Small intestine (tissue), 7 donors: Measurements from ENCODE around the gene CARS1. TPM values are rescaled to one million over a fixed set of nuclear protein-coding genes. Genes with fewer than 3 reads are reported as not detected.

ENCODE experiments used
- DNase-seq, 2 donors: peaks; one replicate each; pipeline versions ENCODE4 v3.0.0 to v3.0.0-alpha.2; 2013
- FAIRE-seq: peaks from 2 replicates; lab custom pipeline; 2012; peaks lifted over from hg19 to GRCh38; lab: Jason Lieb, UNC
- H3K27ac ChIP-seq, 3 donors: one replicate each; pipeline ENCODE4 v1.5.1; 2013; ENCODE audit warnings: low read length in 2 of 3, mild to moderate bottlenecking in 2 of 3, control low read depth in 1 of 3, inconsistent platforms in 1 of 3, low read depth in 1 of 3, moderate library complexity in 1 of 3
- H3K27me3 ChIP-seq, 3 donors: one replicate each; pipeline ENCODE4 v1.6.1; 2013; ENCODE audit warnings: low read length in 3 of 3, inconsistent platforms in 1 of 3; ENCODE audit not compliant: control insufficient read depth in 3 of 3, insufficient read depth in 3 of 3
- H3K36me3 ChIP-seq, 3 donors: one replicate each; pipeline ENCODE4 v1.6.1; 2013; ENCODE audit warnings: low read length in 3 of 3, inconsistent platforms in 1 of 3, low read depth in 1 of 3, mild to moderate bottlenecking in 1 of 3, moderate library complexity in 1 of 3; ENCODE audit not compliant: control insufficient read depth in 3 of 3, insufficient read depth in 2 of 3
- H3K4me1 ChIP-seq, 3 donors: one replicate each; pipeline ENCODE4 v1.6.1; 2013; ENCODE audit warnings: low read length in 2 of 3, inconsistent platforms in 1 of 3, low read depth in 1 of 3, mild to moderate bottlenecking in 1 of 3, moderate library complexity in 1 of 3; ENCODE audit not compliant: control insufficient read depth in 3 of 3, insufficient read depth in 2 of 3
- H3K4me3 ChIP-seq, 3 donors: one replicate each; pipeline ENCODE4 v1.5.1; 2013; ENCODE audit warnings: low read length in 3 of 3, control low read depth in 1 of 3, inconsistent platforms in 1 of 3, low read depth in 1 of 3, mild to moderate bottlenecking in 1 of 3, moderate library complexity in 1 of 3
- H3K9me3 ChIP-seq, 2 donors: one replicate each; pipeline ENCODE4 v1.6.1; 2013; ENCODE audit warnings: low read depth in 1 of 2, low read length in 1 of 2; ENCODE audit not compliant: control insufficient read depth in 2 of 2, insufficient read depth in 1 of 2
- WGBS, 3 donors: extraction: QIAGEN DNeasy Blood & Tissue Kit; methylation state at CpG; one replicate each; pipeline ENCODE4 v1.1.7; 2013; 5-methylcytosine and 5-hydroxymethylcytosine counted together
- polyA plus RNA-seq, 4 donors: library from polyadenylated mRNA; stranded (reverse) in 3 of 4; unstranded in 1 of 4; fragments of 200-250 nt in 3 of 4; fragments of 120-200 nt in 1 of 4; gene quantifications; one replicate each; pipeline versions ENCODE4 v1.2.1 to v1.2.3, GENCODE V29; 2013
- donor health status: healthy with polysubstance abuse.
- donor health status: control.
- donor health status: control.
- donor health status: Bipolar disorder and iron deficiency.
- donor health status: healthy.

The CARS1 gene
- polyA plus RNA-seq, 4 donors = 36.0 to 69.8 (median 42.9) TPM

GRCh38 chr11:2974272-2974671, 83.0 kb downstream of the CARS1 start:
- Histone ChIP-seq H3K4me1 (no peaks in the 10 kb centered on the region), H3K9me3 (no peaks in the 10 kb centered on the region), H3K4me3 (no peak overlapping the region), H3K27ac (no peak overlapping the region), H3K36me3 (peaks cover 21 to 57% (median 53%) of the 10 kb centered on the region in 3 donors), H3K27me3 (no peaks in the 10 kb centered on the region)
- no peak for DNase-seq
- WGBS, 3 donors = 94 to 97% (median 94%) methylated on average over 3 of the region's 3 CpGs
- FAIRE-seq = no peak

- no peaks in the 10 kb centered on the region for H3K4me1 ChIP-seq
- peaks cover 32 to 67% (median 54%) of the 10 kb centered on the region in 3 donors for H3K36me3 ChIP-seq
- 72 to 78% (median 75%) methylated on average over 6 of the region's 6 CpGs for WGBS, 3 donors
- no peak for DNase-seq
- no peaks in the 10 kb centered on the region for H3K27me3 ChIP-seq
- H3K4me3 ChIP-seq = no peak overlapping the region
- H3K9me3 ChIP-seq = no peaks in the 10 kb centered on the region
- no peak overlapping the region for H3K27ac ChIP-seq
- no peak for FAIRE-seq
Measured at GRCh38 chr11:2968341-2968900, 88.8 kb downstream of the CARS1 start.

DNA sequence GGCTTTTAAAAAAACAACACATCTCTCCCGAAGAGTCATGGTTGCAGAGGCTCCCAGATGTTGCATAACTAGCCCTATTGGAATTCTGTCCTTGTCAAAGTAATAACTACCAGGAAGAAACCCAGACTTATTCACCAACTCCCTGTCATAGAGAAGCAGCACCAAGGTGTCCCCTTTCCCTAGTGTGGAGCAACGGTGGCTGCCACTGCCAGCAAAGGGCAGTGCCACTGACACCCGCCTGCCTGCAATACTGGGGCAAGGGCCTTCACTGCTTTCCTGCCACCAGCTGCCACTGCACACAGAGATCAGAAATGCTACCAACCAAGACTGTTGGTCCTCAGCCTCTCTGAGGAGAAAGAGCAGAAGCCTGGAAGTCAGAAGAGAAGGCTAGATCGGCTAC, 92.4 kb downstream of the CARS1 start:
- Histone ChIP-seq H3K4me1 (no peaks in the 10 kb centered on the region), H3K9me3 (no peaks in the 10 kb centered on the region), H3K36me3 (peaks cover 26 to 72% (median 43%) of the 10 kb centered on the region in 3 donors), H3K4me3 (no peak overlapping the region), H3K27ac (no peak overlapping the region), H3K27me3 (no peaks in the 10 kb centered on the region)
- DNase-seq = no peak
- WGBS, 3 donors = 79 to 88% (median 86%) methylated on average over 4 of the region's 4 CpGs
- no peak for FAIRE-seq

- H3K36me3 ChIP-seq = peaks cover 26 to 66% (median 40%) of the 10 kb centered on the region in 3 donors
- no peaks in the 10 kb centered on the region for H3K9me3 ChIP-seq
- no peaks in the 10 kb centered on the region for H3K27me3 ChIP-seq
- no peak overlapping the region for H3K4me3 ChIP-seq
- DNase-seq = no peak
- no peak for FAIRE-seq
- H3K27ac ChIP-seq = no peak overlapping the region
- WGBS, 3 donors = 85 to 97% (median 95%) methylated on average over 6 of the region's 6 CpGs
- no peaks in the 10 kb centered on the region for H3K4me1 ChIP-seq
Measured at GRCh38 chr11:2963761-2964160, 93.5 kb downstream of the CARS1 start.

- no peaks in the 10 kb centered on the region for H3K9me3 ChIP-seq
- no peaks in the 10 kb centered on the region for H3K27me3 ChIP-seq
- FAIRE-seq (no peak), DNase-seq (no peak)
- no peak overlapping the region for H3K27ac ChIP-seq
- H3K4me1 ChIP-seq = no peaks in the 10 kb centered on the region
- WGBS, 3 donors = 86 to 91% (median 89%) methylated on average over 7 of the region's 7 CpGs
- H3K36me3 ChIP-seq = peaks cover 26 to 65% (median 45%) of the 10 kb centered on the region in 3 donors
- no peak overlapping the region for H3K4me3 ChIP-seq
Measured at GRCh38 chr11:2963112-2963754, 94.0 kb downstream of the CARS1 start.

GRCh38 chr11:2961080-2961479, 96.1 kb downstream of the CARS1 start:
- Histone ChIP-seq H3K36me3 (peaks cover 24 to 63% (median 43%) of the 10 kb centered on the region in 3 donors), H3K4me1 (no peaks in the 10 kb centered on the region), H3K27me3 (no peaks in the 10 kb centered on the region), H3K4me3 (no peak overlapping the region), H3K9me3 (no peaks in the 10 kb centered on the region), H3K27ac (no peak overlapping the region)
- 77 to 83% (median 77%) methylated on average over 5 of the region's 5 CpGs for WGBS, 3 donors
- FAIRE-seq = no peak
- DNase-seq = no peak

DNA sequence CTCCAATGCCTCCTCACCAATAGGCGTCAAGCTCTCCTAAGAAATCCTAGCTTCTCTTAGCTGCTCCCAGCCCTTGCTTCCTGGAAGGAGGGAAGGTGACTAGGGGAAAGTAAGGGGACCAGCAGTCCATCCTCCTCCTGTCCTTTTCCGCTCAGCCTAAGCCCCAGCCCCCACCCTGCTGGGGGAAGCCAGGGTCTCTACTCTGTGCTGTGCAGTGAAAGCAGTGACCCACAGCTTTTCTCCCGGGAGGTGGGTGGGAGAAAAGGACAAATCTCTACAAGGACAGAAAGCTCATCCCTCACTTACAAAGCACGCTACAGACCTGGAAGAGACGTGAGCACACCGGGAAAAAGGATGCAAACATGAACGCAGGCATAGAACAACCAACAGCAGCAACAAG, 97.1 kb downstream of the CARS1 start:
- FAIRE-seq (no peak), DNase-seq (no peak)
- no peaks in the 10 kb centered on the region for H3K4me1 ChIP-seq
- no peak overlapping the region for H3K4me3 ChIP-seq
- H3K27ac ChIP-seq = no peak overlapping the region
- H3K9me3 ChIP-seq = no peaks in the 10 kb centered on the region
- peaks cover 29 to 64% (median 47%) of the 10 kb centered on the region in 3 donors for H3K36me3 ChIP-seq
- H3K27me3 ChIP-seq = no peaks in the 10 kb centered on the region
- 93 to 96% (median 94%) methylated on average over 7 of the region's 7 CpGs for WGBS, 3 donors

- FAIRE-seq (no peak), DNase-seq (no peak)
- Histone ChIP-seq H3K27ac (no peak overlapping the region), H3K4me1 (no peaks in the 10 kb centered on the region), H3K9me3 (no peaks in the 10 kb centered on the region), H3K36me3 (peaks cover 26 to 67% (median 43%) of the 10 kb centered on the region in 3 donors), H3K4me3 (no peak overlapping the region), H3K27me3 (no peaks in the 10 kb centered on the region)
- 82 to 86% (median 84%) methylated on average over 3 of the region's 3 CpGs for WGBS, 3 donors
Measured at GRCh38 chr11:2958251-2958650, 99.0 kb downstream of the CARS1 start.
